Uterus (tissue), 4 donors: ENCODE measurements around the gene SPATS2L. TPM values are rescaled to one million over a fixed set of nuclear protein-coding genes. Genes with fewer than 3 reads are reported as not detected.

Experiments used
- DNase-seq, 2 donors: peaks; one replicate each; pipeline ENCODE4 v3.0.0-alpha.2; 2019 to 2020
- H3K27ac ChIP-seq, 2 donors: fragments of 200-600 bp; sonication (generic); 1 replicate in 1 of 2; 2 replicates in 1 of 2; pipeline ENCODE4 v1.5.1; 2016 to 2018
- H3K27me3 ChIP-seq, 2 donors: fragments of 200-600 bp; sonication (generic); one replicate each; pipeline ENCODE4 v1.5.1; 2018 to 2019; ENCODE audit warnings: control low read depth in 1 of 2
- H3K36me3 ChIP-seq, 2 donors: fragments of 200-600 bp; sonication (generic); one replicate each; pipeline ENCODE4 v1.5.1; 2019; ENCODE audit warnings: control low read depth in 1 of 2
- H3K4me1 ChIP-seq, 2 donors: fragments of 200-600 bp; sonication (generic); one replicate each; pipeline ENCODE4 v1.5.1; 2018 to 2019; ENCODE audit warnings: control low read depth in 1 of 2
- H3K4me3 ChIP-seq, 2 donors: fragments of 200-600 bp; sonication (generic); 1 replicate in 1 of 2; 2 replicates in 1 of 2; pipeline ENCODE4 v1.5.1; 2018 to 2019; ENCODE audit warnings: mild to moderate bottlenecking in 1 of 2
- H3K9me3 ChIP-seq, 2 donors: fragments of 200-600 bp; sonication (generic); one replicate each; pipeline ENCODE4 v1.5.1; 2019; ENCODE audit warnings: control low read depth in 1 of 2
- POLR2A ChIP-seq, 2 donors: fragments of 450-650 bp; IDR thresholded peaks; one replicate each; pipeline ENCODE4 v1.6.1; 2016; ENCODE audit warnings: antibody characterized with exemption in 2 of 2, mild to moderate bottlenecking in 1 of 2, moderate library complexity in 1 of 2
- intact Hi-C: fragments of 100-400 bp; cut with DNase I; formaldehyde crosslinking; loops from one replicate; pipeline ENCODE4 v1.15.1; 2023; ENCODE audit warnings: low total_unique reads
- total RNA-seq, 4 donors: library from RNA; depleted of rRNA in 3 of 4; stranded (reverse); fragments of >200 nt in 3 of 4; gene quantifications; one replicate each; pipeline versions ENCODE4 v1.1.0 to v1.2.4, GENCODE V29; 2014 to 2023
- TF ChIP-seq, protein P1 (sequence below), 4 experiments: fragments of 200-600 bp in 2 of 4; fragments of 450-650 bp in 2 of 4; sonication (generic) in 2 of 4; IDR thresholded peaks; one replicate each; pipeline ENCODE4 v1.5.1; 2016 to 2019; ENCODE audit warnings: antibody characterized with exemption in 4 of 4, mild to moderate bottlenecking in 2 of 4, moderate library complexity in 1 of 4
- donor health status: DM: yes; HTN: yes; CAD: no.

SPATS2L gene
- total RNA-seq, 4 donors from 2014 or later = 20.6 to 99.3 (median 73.1) TPM

DNA sequence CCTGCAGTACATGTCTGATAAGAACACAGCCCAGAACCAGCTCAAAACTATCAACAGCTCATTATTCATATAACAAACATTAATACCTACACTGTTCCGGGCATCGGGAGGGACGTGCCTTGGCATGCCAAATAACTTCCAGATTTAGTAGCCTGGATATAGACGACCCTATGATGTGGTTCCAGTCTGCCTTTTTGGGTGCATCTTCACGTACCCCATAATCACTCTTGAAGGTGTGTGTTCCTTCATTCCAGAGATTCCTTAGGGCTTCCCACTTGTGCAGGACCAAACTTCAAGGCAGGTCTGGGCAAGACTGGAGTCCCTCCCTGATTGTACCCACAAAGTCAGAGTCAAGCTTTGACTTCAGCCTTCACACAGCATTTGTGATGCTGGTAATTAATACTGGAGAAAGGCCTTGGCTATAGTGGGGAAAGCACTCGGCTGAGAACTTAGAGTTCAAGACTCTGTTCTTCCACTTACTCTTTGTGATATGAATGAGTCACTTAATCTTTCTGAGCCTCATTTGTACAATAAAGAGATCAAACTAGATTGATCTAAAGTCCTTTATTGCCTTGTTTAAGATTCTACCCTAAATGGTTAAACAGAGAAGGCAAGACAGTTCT, 27.7 kb upstream of the SPATS2L start:
- no peak for TF ChIP-seq POLR2A (IDR thresholded peaks at IDR 0.05)
- TF ChIP-seq, protein P1, sequence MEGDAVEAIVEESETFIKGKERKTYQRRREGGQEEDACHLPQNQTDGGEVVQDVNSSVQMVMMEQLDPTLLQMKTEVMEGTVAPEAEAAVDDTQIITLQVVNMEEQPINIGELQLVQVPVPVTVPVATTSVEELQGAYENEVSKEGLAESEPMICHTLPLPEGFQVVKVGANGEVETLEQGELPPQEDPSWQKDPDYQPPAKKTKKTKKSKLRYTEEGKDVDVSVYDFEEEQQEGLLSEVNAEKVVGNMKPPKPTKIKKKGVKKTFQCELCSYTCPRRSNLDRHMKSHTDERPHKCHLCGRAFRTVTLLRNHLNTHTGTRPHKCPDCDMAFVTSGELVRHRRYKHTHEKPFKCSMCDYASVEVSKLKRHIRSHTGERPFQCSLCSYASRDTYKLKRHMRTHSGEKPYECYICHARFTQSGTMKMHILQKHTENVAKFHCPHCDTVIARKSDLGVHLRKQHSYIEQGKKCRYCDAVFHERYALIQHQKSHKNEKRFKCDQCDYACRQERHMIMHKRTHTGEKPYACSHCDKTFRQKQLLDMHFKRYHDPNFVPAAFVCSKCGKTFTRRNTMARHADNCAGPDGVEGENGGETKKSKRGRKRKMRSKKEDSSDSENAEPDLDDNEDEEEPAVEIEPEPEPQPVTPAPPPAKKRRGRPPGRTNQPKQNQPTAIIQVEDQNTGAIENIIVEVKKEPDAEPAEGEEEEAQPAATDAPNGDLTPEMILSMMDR (IDR thresholded peaks at IDR 0.05) = no peak
- no peaks in the 10 kb centered on the region for H3K9me3 ChIP-seq
- H3K27ac ChIP-seq = no peak overlapping the region
- no peaks in the 10 kb centered on the region for H3K36me3 ChIP-seq
- no peak overlapping the region for H3K4me3 ChIP-seq
- intact Hi-C loops = no loop called here
- no peaks in the 10 kb centered on the region for H3K27me3 ChIP-seq
- H3K4me1 ChIP-seq = no peaks in the 10 kb centered on the region
- DNase-seq = no peak

DNA sequence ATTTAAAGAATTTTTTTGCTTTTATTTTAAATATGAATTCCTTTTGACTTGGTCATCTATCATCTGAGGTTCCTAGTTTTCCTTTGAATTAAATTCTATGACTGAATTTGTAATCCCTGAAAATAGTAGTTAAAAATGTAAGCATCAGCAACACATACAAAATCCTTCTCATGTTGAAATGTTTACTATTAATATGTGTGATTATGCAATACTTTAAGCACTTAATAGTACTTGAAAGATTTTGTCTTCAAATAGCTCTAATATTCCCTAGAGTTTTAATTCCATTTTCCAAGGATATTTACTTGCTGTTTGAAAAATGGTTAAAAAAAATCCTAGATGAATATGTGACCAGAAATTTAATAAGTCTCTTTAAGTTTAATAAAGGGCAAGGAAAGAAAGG, 26.6 kb upstream of the SPATS2L start:
- Histone ChIP-seq H3K27me3 (no peaks in the 10 kb centered on the region), H3K27ac (no peak overlapping the region), H3K4me3 (no peak overlapping the region), H3K36me3 (no peaks in the 10 kb centered on the region), H3K4me1 (no peaks in the 10 kb centered on the region), H3K9me3 (no peaks in the 10 kb centered on the region)
- TF ChIP-seq, protein P1 (IDR thresholded peaks at IDR 0.05) = no peak
- no peak for TF ChIP-seq POLR2A (IDR thresholded peaks at IDR 0.05)
- intact Hi-C loops = no loop called here
- DNase-seq = no peak

DNA sequence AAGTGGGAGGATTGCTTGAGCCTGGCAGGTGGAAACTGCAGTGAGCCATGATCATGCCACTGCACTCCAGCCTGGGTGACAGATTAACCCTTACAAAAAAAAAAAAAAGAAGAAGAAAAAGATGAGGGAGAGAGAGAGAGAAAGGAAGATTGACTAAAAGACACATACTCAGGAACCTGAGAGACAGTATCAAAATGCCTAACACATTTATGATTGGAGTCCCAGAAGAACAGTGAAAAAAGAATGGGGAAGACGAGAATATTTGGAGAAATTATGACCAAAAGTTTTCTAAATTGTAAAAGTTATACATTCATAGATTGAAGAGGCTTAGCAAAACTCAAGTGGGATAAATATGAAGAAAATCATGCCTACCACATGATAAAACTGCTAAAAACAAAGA, 19.9 kb upstream of the SPATS2L start:
- Histone ChIP-seq H3K27me3 (no peaks in the 10 kb centered on the region), H3K4me3 (no peak overlapping the region), H3K36me3 (no peaks in the 10 kb centered on the region), H3K4me1 (no peaks in the 10 kb centered on the region), H3K27ac (no peak overlapping the region), H3K9me3 (no peaks in the 10 kb centered on the region)
- TF ChIP-seq, protein P1 (IDR thresholded peaks at IDR 0.05) = no peak
- TF ChIP-seq POLR2A (IDR thresholded peaks at IDR 0.05) = no peak
- intact Hi-C loops = no loop called here
- no peak for DNase-seq

DNA sequence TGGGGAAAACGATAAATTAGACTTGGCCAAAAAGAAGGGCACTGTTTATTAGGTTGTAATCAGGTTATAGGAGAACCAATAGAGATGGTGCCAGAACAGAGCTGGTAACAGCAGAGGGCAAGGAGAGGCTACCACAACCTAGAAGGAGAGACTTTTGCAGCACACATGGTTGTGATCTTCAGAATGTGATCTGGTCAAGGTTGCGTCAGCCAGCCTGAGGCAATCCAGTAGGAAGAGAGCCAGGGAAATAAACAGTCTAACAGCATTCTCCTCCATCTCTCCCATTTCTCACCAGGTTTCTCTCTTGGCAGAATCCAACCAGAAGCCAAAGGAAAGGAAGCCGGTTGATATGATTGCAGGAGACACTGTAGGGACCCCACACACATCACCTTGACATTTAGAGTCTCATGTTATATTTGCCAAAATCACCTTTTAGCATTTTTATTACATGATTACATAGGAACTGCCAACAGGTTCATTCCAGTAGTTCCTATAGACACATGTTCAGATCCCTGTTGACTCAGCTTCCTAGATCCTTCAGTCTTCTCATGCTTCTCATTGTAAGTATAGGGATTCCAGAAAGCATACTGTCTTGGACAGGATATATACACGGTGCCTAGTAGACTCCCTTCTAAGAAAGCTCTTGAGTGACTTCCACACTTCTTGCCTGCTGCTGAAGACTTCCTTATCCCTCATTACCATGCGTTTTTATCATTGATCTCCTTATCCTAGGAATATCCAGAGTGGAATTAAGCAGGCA, 17.6 kb upstream of the SPATS2L start:
- H3K4me1 ChIP-seq = no peaks in the 10 kb centered on the region
- no peaks in the 10 kb centered on the region for H3K36me3 ChIP-seq
- no peaks in the 10 kb centered on the region for H3K9me3 ChIP-seq
- no peak for DNase-seq
- H3K27me3 ChIP-seq = no peaks in the 10 kb centered on the region
- no peak overlapping the region for H3K27ac ChIP-seq
- TF ChIP-seq POLR2A (IDR thresholded peaks at IDR 0.05) = no peak
- TF ChIP-seq, protein P1 (IDR thresholded peaks at IDR 0.05) = no peak
- no peak overlapping the region for H3K4me3 ChIP-seq
- intact Hi-C loops = no loop called here

DNA sequence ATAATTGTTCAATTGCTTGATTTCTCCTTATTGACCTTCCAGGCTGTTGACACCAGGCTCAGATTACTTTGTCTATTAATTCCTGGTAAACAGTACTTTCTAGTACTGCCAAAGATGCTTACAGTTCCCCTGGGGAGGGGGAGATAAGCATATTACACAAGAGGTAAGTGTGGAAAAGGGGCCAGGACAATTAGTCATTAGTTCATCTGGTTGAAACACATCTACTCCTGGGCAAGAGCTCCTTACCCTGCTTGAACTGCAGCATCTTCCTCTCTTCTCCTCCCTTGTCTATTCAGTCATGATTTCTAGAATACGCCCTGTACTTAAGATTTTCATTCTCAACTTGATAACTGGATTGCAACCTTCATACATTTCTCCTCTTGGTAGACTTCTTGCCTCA, 10.4 kb upstream of the SPATS2L start:
- Histone ChIP-seq H3K36me3 (no peaks in the 10 kb centered on the region), H3K4me3 (no peak overlapping the region)
- intact Hi-C loops = no loop called here

More for the DNA sequence above, 10.4 kb upstream of the SPATS2L start:
- Histone ChIP-seq H3K27ac (no peak overlapping the region), H3K9me3 (no peaks in the 10 kb centered on the region), H3K4me1 (no peaks in the 10 kb centered on the region), H3K27me3 (no peaks in the 10 kb centered on the region)
- TF ChIP-seq, protein P1 (IDR thresholded peaks at IDR 0.05) = no peak
- TF ChIP-seq POLR2A (IDR thresholded peaks at IDR 0.05) = no peak
- DNase-seq = no peak
